OCI-LY3 (cell line): ENCODE data around the gene CHST2.

ENCODE experiments used
- EZH2phosphoT487 ChIP-seq: fragments of 200-600 bp; shearing (Covaris generic); IDR thresholded peaks from 2 replicates; pipeline ENCODE4 v1.6.1; 2018; ENCODE audit warnings: antibody characterized with exemption, mixed run types, low read depth
- TF ChIP-seq, protein P1 (sequence below): fragments of 200-600, 300-600 bp; sonication (generic); IDR thresholded peaks from 2 replicates; pipeline ENCODE4 v1.5.1; 2014; ENCODE audit warnings: antibody characterized with exemption, low read length, low read depth

GRCh38 chr3:143100451-143100850 is 19.1 kb upstream of the CHST2 start:
- TF ChIP-seq, protein P1, sequence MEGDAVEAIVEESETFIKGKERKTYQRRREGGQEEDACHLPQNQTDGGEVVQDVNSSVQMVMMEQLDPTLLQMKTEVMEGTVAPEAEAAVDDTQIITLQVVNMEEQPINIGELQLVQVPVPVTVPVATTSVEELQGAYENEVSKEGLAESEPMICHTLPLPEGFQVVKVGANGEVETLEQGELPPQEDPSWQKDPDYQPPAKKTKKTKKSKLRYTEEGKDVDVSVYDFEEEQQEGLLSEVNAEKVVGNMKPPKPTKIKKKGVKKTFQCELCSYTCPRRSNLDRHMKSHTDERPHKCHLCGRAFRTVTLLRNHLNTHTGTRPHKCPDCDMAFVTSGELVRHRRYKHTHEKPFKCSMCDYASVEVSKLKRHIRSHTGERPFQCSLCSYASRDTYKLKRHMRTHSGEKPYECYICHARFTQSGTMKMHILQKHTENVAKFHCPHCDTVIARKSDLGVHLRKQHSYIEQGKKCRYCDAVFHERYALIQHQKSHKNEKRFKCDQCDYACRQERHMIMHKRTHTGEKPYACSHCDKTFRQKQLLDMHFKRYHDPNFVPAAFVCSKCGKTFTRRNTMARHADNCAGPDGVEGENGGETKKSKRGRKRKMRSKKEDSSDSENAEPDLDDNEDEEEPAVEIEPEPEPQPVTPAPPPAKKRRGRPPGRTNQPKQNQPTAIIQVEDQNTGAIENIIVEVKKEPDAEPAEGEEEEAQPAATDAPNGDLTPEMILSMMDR = no peak
- no peak for TF ChIP-seq EZH2phosphoT487
